G401.6 (cell line): ENCODE data around the gene CRHR1.

Experiments
- FAIRE-seq: peaks from 2 replicates; lab custom pipeline; 2012; peaks lifted over from hg19 to GRCh38; lab: Jason Lieb, UNC

CRHR1 gene

DNA sequence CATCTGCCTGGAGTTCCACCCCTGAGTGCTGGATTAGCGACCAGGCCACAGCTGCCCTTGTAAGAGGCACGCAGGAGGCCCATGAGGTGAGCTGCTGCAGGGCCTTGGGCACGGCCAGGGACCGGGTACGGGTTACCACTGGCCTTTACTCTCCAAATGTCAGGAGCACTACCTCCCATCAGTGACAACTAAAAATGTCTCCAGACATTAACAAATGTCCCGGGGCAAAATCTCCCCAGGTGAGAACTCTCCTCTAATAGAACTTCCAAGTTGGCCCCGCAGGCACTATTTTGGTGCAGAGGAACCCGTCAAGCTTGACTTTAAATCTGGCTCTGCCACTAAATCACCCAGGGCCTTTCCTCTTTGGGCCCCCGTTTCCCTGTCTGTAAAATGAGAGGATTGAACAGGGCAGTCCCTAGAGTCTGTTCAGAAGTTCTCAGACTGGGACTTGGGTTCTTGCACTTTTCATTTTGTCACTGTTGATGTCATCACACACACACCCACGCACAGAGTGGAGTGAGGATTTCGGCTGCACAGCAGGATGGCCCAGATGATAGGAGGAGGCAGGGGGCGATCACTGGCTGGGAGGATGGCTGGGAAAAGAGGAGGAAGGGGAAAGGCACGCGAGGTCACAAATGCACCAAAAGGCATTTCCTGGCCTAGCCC is 85.7 kb downstream of the CRHR1 start:
- no peak for FAIRE-seq

DNA sequence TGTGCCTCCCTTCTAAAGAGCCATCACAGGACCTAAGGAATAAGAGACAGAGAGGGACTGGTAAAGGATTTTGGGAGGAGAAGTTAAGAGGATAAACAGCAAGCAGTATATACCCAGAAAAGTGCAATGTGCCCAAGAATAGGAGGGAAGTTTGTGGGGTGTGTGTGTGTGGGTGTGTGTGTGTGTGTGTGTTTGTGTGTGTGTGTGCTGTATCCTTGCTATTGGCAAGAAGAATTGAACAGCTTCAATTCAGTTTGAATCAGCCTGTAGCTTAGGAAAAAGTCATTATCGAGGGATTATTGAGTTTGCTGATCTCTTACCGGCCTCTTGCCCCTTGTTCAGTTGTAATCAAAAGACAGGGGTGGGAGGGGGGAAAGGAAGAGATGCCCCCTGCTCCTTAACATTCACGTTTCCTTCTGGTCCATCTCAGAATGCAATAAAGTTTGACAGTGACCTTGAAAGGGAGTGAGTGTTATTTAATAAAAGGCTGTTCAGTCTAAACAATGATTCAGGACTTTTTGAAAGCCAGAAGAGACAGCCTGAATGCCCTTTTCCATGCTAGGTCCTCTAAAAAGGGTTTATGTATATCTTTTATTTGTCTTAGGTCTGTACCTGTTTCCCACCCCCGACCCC is 86.3 kb downstream of the CRHR1 start:
- no peak for FAIRE-seq

DNA sequence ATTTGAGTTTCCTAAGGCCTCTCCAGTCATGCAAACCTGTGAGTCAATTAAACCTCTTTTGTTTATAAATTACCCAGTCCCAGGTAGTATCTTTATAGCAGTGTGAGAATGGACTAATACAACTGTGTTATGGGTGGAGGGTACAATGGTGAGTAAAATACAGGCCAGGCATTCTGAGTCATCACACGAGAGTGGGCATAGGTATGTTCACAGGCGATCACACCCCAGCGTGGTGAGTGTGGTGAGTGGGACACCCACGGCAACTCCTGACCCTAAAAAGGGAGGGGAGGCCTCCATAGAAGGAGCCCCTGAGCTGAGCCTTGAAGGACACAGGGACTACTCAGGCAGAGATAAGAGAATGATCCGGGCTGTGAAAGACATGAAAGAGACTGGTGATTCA is 87.6 kb downstream of the CRHR1 start:
- FAIRE-seq: no peak

DNA sequence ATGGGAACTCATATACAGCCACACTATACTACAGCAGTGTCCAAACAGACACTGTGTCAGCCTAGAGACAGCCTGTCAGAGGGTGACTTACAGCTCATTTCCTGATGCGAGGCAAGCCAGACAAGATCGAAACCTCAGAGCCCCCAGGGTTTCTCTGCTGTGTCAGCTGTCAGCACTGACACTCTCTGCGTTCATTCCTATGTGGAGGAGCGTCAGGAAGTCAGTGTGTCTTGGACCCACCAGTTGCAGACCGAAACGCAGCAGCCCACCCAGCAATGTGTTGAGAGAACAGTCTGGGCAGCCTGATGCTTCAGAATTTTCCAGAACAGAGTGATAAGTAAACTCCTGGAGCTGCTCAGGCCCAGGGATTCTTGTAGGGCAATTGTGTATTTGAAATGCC is 89.6 kb downstream of the CRHR1 start:
- FAIRE-seq: no peak

DNA sequence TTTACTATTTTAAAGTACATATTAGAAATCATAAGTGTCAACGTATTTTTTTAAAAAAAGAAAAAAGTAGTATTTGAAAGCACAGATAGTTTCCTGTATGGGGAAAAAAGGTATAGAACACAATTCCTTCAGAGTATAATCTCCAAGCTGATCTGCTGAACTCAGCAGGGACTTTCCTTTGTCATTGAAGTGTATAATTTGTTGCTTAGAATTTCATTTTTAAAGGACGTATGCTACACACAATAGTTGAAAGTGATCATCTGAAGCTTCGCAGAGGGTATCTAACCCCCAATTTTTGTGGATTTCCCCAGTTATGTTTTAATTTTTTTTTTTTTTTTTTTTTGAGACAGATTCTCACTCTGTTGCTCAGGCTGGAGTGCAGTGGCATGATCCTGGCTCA is 90.0 kb downstream of the CRHR1 start:
- no peak for FAIRE-seq

DNA sequence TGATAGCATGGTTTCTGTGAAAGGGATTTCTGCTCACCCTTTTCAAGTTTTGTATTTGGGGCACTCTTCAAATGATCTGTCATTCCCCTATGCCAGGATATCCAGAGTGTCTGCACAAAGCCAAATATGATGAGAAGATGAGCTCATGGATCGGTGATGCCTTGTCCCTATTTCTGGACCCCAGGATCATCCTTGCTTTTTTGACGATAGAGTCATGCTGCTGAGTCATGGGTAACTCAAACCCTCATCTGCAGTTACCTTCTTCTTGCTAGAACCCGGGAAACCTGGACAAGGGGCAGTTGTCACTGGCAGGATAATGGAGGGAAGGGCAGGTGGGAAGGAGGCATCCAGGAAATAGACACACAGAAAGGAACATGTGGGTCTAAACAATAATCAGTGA is 92.4 kb downstream of the CRHR1 start:
- no peak for FAIRE-seq

DNA sequence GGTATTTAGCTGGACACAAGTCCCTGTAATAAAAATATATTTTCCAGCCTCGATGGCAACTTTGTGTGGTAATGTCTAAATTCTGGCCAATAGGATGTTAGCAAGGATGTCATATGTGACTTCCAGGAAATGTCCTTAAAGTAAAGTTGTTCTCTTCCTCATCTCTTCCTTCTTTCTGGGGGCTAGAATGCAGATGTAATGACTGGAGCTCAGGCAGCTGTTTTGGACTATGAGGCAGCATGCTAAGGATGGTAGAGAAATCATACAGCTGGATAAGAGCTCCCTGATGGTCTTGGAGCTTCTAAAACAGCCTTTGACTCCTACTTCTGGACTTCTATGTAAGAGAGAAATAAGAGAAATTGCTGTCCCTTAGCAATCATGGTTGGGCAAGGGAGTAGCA is 93.3 kb downstream of the CRHR1 start:
- FAIRE-seq: no peak

DNA sequence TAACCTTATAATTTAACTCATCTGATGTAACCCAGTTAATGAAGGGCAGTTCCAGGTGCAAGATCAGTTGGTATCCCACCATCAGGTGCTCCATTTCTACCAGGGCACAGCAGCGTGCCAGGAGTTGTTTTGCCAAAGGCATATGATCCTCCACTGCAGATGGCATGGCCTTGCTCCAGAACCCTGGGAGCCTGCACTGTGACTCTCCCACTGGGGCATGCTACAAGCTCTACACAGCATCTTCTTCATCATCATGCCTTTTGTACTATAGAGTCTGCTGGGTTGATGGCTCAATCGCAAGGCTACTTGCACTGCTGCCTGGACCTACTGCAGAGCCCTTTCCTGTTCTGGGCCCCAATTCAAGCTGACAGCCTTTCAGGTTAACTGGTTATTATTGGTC is 98.9 kb downstream of the CRHR1 start:
- no peak for FAIRE-seq
